ENCODE measurements around the gene IZUMO1.
A peak's percentile ranks its signal among the peaks of the same experiment; 100 is the strongest.

The IZUMO1 gene

DNA sequence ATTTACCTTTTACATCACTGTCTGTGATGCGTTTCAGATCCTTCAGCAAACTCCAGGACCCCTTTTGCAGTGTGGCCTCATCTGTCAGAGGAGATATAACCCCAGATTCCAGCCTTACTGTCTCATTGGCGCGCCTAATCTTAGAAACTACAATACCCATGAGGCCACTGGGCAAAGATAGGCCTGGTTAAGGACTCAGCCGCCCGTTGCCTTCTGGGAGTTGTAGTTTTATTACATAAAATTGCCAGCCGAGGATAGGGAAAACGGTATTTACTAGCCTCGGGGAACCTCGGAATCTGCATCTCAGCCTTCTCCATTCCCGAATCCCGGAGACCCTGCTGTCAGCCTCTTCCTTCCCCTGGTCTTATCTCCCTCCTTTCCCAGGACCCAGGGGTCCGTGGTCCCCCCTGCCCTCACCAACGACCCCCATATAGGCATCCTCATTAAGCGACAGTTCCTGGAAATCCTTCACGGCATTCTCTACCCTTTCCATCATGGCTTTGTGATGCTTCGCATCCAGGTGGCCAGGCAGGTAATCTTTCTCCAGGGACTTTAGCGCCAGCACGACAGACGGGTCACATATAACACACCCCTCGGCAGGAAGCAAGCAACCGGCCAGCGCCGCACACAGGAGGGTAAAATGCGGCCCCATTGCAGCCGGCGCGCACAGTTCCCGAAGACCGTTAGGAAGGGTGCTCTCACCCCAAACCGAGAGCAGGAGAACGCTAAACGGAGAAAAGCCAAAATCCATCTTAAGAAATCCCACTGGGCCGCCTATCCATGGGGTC, 1.3 kb downstream of the IZUMO1 start:
- Histone ChIP-seq H3K4me1 (ENCODE audit: control insufficient read depth, insufficient read depth, low read length) (peaks cover 17% of the 10 kb centered on the region), H3K9ac (ENCODE audit: low read depth, low read length) (no peak overlapping the region), H3K9me3 (ENCODE audit: control insufficient read depth, insufficient read depth, low read length) (no peaks in the 10 kb centered on the region), H3K27ac (ENCODE audit: low read depth, low read length) (no peak overlapping the region), H3K4me3 (ENCODE audit: low read depth, low read length) (no peak overlapping the region), H3K36me3 (ENCODE audit: control insufficient read depth, insufficient read depth, low read length) (peaks cover 20% of the 10 kb centered on the region), H3K27me3 (ENCODE audit: control insufficient read depth, insufficient read depth, low read length) (peaks cover 1% of the 10 kb centered on the region; the same call in 1 of the 2 replicates)

DNA sequence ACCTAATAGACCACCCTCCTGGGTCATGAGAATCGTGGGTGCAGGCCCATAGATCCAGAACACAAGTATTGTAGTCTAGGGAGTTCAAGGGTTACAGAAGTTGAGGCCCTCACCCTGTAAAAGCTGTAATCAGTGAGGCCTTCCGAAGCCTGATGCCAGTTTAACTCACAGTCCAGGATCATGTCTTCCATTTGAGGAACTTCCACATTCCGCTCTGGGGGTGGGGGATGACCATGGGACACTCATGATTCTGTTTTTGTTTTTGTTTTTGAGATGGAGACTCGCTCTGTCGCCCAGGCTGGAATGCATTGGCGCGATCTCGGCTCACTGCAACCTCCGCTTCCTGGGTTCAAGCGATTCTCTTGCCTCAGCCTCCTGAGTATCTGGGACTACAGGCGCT, 4.6 kb downstream of the IZUMO1 start:
- no peak overlapping the region for H3K27ac ChIP-seq (ENCODE audit: low read depth, low read length)
- no peak overlapping the region for H3K9ac ChIP-seq (ENCODE audit: low read depth, low read length)
- no peaks in the 10 kb centered on the region for H3K9me3 ChIP-seq (ENCODE audit: control insufficient read depth, insufficient read depth, low read length)
- no peak overlapping the region for H3K4me3 ChIP-seq (ENCODE audit: low read depth, low read length)
- H3K27me3 ChIP-seq (ENCODE audit: control insufficient read depth, insufficient read depth, low read length), result peaks cover 16% of the 10 kb centered on the region
- H3K36me3 ChIP-seq (ENCODE audit: control insufficient read depth, insufficient read depth, low read length), result no peaks in the 10 kb centered on the region
- peaks cover 26% of the 10 kb centered on the region for H3K4me1 ChIP-seq (ENCODE audit: control insufficient read depth, insufficient read depth, low read length)

DNA sequence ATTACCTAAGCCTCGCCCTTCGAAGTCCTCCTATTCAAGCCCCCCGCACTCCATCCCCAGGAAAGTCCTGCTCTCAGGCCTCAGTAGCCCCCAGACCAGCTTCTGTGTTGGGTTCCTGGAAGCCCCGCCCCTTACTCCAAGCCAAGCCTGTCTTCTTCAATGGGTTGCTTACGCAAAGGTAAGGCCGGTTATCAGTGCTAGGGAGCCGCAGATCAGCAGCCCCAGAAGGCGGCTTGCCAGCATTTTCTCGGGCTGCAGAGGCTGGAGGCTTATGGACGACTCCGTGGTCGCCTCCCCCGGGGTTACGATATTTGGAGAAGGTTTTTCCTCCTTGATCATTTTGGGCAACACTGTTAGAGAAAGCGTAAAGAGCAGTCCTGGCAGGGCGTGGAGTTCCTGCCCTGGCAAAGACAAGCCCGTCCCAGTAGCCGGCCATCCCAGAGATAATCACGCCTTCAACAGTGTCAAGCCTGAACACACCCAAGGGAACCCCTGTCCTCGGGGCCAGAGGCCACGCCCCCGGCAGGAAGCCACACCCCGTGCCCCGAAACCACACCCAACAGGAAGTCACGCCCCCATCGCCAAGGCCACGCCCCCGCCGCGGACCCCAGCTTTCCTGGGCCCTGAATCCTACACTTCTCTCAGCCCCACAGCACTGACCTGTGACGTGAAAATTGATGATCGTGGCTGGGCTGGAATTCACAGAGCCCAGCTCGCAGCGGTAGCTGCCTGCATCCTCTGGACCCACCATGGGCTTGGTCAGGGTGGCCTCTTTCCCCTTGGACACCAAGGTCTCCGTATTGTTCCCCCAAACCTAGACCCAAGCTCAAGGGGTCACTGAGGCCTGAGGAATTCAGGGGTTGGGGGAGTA, 5.3 kb downstream of the IZUMO1 start:
- Histone ChIP-seq H3K27ac (ENCODE audit: low read depth, low read length) (no peak overlapping the region), H3K4me1 (ENCODE audit: control insufficient read depth, insufficient read depth, low read length) (peaks cover 26% of the 10 kb centered on the region), H3K9ac (ENCODE audit: low read depth, low read length) (no peak overlapping the region)

DNA sequence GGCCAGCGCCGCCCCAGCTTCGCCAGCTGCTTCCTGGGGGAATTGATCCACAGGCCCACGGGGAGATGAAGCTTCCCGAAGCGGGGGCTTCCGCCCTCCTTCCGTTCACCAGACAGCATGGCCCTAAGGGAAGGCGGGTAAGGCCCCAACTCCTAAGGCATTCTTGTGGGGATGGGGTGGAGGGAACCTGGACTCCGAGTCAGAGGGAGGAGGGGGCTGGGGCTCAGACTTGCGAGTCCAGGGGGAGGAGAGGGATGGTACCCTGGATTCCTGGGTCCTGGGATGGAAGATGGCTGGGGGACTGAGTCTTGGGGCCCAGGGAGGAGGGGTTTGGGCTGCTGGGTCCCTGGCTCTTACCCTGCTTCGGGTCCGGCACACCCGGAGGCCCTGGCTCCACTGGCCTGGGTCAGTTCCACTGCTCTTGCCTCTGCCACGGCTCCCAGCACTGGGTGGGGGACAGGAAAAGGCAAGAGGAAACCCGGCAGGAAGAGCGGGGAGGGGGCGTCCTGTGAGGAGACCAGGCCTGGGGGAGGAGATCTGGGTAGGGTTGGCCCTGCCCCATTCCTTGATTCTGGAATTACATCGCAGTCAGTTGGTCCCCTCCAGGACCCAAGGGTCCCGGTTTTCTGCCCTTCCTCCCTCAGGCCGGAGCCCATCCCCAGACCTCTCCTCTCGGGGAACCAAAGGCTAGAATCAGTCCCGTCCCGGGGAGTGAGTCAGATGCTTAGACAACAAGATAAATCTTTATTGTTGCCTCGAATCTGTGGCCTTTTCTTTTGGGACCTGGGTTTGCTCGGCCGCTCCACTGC, 6.3 kb downstream of the IZUMO1 start, which contains the start of gene RASIP1:
TSS of gene RASIP1 (minus strand) at position 447 of the 809 bp plus-strand sequence. CDS start at position 119, 328 bp downstream.
- no peak within 1 kb of the TSS for H3K9ac ChIP-seq (ENCODE audit: low read depth, low read length)
- H3K4me1 ChIP-seq (ENCODE audit: control insufficient read depth, insufficient read depth, low read length), result peaks cover 22% of the 10 kb centered on the region; the same call in 1 of the 2 replicates
- H3K9me3 ChIP-seq (ENCODE audit: control insufficient read depth, insufficient read depth, low read length), result no peaks in the 10 kb centered on the region
- no peak within 1 kb of the TSS for H3K27ac ChIP-seq (ENCODE audit: low read depth, low read length)
- peak within 1 kb of the TSS; percentile 71 for H3K4me3 ChIP-seq (ENCODE audit: low read depth, low read length)
- H3K27me3 ChIP-seq (ENCODE audit: control insufficient read depth, insufficient read depth, low read length), result peaks cover 16% of the 10 kb centered on the region
- no peaks in the 10 kb centered on the region for H3K36me3 ChIP-seq (ENCODE audit: control insufficient read depth, insufficient read depth, low read length)

More for the DNA sequence above, 5.3 kb downstream of the IZUMO1 start:
- Histone ChIP-seq H3K4me3 (ENCODE audit: low read depth, low read length) (peak overlapping the region; percentile 26; the same call in 1 of the 2 replicates), H3K36me3 (ENCODE audit: control insufficient read depth, insufficient read depth, low read length) (no peaks in the 10 kb centered on the region), H3K27me3 (ENCODE audit: control insufficient read depth, insufficient read depth, low read length) (peaks cover 16% of the 10 kb centered on the region), H3K9me3 (ENCODE audit: control insufficient read depth, insufficient read depth, low read length) (no peaks in the 10 kb centered on the region)

DNA sequence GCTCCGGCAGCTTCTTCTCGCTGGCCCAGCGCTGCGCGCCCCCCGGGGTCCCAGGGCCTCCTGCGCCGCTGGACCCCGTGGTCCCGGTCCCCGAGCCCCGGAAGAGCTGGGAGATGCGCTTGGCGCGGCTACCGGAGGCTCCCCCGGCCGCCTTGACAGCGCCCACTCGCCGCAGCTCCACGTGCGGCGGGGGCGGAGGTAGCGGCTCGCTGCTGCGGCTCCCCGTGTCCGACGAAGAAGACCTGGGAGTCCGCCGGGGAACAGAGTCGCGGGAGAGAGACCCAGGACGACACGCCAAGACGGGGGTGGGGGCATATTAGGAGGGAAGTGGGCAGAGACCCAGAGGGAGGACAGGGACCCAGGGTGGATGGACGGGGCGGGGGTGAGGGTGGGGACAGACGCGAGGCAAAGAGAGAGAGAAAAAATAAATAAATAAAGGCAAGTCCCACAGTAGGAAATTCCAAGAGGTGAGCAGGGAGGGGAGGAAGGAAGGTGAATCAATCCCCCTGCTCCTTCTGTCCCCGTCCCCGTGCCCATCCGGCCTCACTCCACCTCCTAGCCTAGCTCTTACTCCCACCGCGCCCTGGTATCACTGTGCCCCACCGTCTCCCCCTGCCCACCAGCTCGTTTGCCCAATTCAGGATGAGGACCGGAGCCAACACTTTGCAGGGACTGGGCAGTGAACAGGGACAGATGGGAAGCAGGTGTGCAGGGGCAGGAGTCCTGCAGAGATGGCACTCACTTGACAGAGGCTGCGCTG, 7.1 kb downstream of the IZUMO1 start:
- H3K36me3 ChIP-seq (ENCODE audit: control insufficient read depth, insufficient read depth, low read length), result no peaks in the 10 kb centered on the region
- H3K9ac ChIP-seq (ENCODE audit: low read depth, low read length), result no peak overlapping the region
- H3K27me3 ChIP-seq (ENCODE audit: control insufficient read depth, insufficient read depth, low read length), result peaks cover 16% of the 10 kb centered on the region
- H3K4me1 ChIP-seq (ENCODE audit: control insufficient read depth, insufficient read depth, low read length), result peaks cover 22% of the 10 kb centered on the region; the same call in 1 of the 2 replicates
- no peak overlapping the region for H3K27ac ChIP-seq (ENCODE audit: low read depth, low read length)
- peak overlapping the region; percentile 71 for H3K4me3 ChIP-seq (ENCODE audit: low read depth, low read length)
- no peaks in the 10 kb centered on the region for H3K9me3 ChIP-seq (ENCODE audit: control insufficient read depth, insufficient read depth, low read length)

DNA sequence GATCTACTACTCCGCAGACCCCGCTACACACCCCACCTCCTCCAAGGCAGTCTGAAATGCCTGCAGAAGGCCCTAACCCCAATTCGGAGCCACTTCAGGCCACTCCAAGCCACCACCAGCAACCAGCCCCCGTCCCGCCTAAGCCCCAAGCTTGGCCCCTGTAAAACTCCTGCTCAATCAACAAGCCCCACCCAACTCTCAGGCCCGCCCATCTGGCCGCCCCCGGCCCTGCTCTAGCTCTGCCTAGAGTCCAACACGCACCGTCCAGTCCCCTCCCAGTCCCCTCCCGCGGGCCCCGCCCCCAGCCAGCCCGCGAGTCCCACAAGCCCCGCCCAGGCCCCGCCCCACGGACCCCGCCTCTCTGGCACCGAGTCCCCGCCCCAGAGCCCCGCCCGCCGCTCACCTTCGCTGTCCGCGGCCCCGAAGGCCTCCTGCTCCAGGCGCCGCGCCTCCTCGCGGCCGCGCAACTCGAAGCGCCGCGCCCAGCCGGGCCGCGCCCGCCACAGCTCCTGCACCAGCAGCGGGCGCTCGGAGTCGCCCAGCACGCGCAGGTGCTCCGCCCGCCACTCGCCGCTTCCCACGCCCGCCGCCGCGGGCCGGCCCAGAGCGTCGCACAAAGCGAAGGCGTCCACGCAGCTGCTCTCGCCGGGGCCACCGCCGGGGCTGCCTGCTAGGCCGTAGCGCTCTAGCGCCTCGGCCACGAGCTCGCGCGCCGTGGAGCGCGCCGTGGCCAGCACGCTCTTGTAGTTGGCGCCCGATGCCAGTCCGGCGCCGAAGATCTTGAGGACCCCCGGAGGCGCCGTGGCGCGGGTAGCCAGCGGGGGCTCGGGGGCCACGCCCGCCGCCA, 7.9 kb downstream of the IZUMO1 start:
- Histone ChIP-seq H3K27me3 (ENCODE audit: control insufficient read depth, insufficient read depth, low read length) (peaks cover 16% of the 10 kb centered on the region), H3K9me3 (ENCODE audit: control insufficient read depth, insufficient read depth, low read length) (no peaks in the 10 kb centered on the region), H3K9ac (ENCODE audit: low read depth, low read length) (no peak overlapping the region), H3K4me3 (ENCODE audit: low read depth, low read length) (peak overlapping the region; percentile 71), H3K36me3 (ENCODE audit: control insufficient read depth, insufficient read depth, low read length) (no peaks in the 10 kb centered on the region), H3K27ac (ENCODE audit: low read depth, low read length) (peak overlapping the region; percentile 66), H3K4me1 (ENCODE audit: control insufficient read depth, insufficient read depth, low read length) (peaks cover 22% of the 10 kb centered on the region; the same call in 1 of the 2 replicates)

DNA sequence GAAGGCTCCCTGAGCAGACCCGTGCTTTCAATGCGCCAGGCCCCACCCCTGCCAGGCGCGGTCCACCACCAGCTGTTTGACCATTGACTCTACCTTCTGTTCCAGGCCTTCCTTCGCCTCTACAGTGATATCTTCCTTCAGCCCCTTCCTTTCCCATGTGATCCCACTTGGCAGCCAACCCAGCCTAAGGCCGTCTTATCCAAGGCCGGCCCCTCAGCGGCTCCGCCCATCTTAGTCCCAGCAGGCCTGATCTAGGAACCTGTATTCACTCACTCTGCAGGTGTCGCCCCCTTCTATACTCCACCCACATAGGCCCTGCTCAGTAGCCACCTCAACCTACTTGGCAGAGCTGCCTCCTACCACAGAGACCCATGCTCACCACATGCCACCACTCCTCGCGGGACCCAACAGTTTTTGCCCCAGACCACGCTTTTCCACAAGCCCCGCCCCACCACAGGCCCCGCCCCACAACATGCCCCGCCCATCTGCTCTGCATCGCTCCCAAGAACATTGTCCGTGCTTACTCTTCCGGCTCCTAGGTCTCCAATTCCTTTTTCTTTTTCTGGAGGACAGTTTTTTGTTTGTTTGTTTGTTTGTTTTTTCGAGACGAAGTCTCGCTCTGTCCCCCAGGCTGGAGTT, 9.2 kb downstream of the IZUMO1 start:
- H3K27me3 ChIP-seq (ENCODE audit: control insufficient read depth, insufficient read depth, low read length), result peaks cover 16% of the 10 kb centered on the region
- H3K4me1 ChIP-seq (ENCODE audit: control insufficient read depth, insufficient read depth, low read length), result peaks cover 22% of the 10 kb centered on the region; the same call in 1 of the 2 replicates
- H3K36me3 ChIP-seq (ENCODE audit: control insufficient read depth, insufficient read depth, low read length), result no peaks in the 10 kb centered on the region
- no peak overlapping the region for H3K9ac ChIP-seq (ENCODE audit: low read depth, low read length)
- no peaks in the 10 kb centered on the region for H3K9me3 ChIP-seq (ENCODE audit: control insufficient read depth, insufficient read depth, low read length)
- H3K27ac ChIP-seq (ENCODE audit: low read depth, low read length), result no peak overlapping the region
- H3K4me3 ChIP-seq (ENCODE audit: low read depth, low read length), result no peak overlapping the region; the same call in 1 of the 2 replicates

DNA sequence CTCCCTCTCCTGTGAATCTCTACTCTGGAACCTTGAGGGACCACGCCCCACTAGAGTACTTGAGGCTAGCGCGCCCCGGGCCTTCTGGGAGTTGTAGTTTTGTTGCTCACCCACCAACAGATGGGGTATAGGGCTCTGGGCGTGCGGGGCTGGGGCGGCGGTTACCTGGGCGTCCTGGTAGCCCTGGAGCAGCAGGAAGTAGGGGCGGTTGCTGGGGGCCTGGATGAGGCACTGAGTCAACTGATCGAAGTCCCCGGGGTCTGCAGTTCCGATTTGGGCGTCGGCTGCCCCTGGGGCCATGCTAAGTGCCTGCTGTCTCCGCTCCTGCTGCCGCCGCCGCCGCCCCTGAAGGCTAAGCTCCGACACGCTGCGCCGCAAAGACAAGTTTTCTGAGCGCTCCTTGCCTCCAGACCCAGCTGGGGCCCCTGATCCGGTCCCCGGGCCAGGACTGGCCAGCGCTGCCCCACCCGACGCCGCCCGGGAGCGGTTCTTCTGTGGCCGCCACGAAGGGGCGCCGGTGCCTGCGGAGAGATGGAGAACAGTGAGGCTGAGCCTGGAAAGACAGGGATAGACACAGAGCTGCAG, 11.6 kb downstream of the IZUMO1 start:
- peak overlapping the region; percentile 26; the same call in 1 of the 2 replicates for H3K9ac ChIP-seq (ENCODE audit: low read depth, low read length)
- H3K9me3 ChIP-seq (ENCODE audit: control insufficient read depth, insufficient read depth, low read length), result no peaks in the 10 kb centered on the region
- H3K27me3 ChIP-seq (ENCODE audit: control insufficient read depth, insufficient read depth, low read length), result peaks cover 12% of the 10 kb centered on the region
- peak overlapping the region; percentile 38 for H3K27ac ChIP-seq (ENCODE audit: low read depth, low read length)
- H3K4me3 ChIP-seq (ENCODE audit: low read depth, low read length), result peak overlapping the region; percentile 73
- no peaks in the 10 kb centered on the region for H3K36me3 ChIP-seq (ENCODE audit: control insufficient read depth, insufficient read depth, low read length)
- peaks cover 11% of the 10 kb centered on the region; the same call in 1 of the 2 replicates for H3K4me1 ChIP-seq (ENCODE audit: control insufficient read depth, insufficient read depth, low read length)

DNA sequence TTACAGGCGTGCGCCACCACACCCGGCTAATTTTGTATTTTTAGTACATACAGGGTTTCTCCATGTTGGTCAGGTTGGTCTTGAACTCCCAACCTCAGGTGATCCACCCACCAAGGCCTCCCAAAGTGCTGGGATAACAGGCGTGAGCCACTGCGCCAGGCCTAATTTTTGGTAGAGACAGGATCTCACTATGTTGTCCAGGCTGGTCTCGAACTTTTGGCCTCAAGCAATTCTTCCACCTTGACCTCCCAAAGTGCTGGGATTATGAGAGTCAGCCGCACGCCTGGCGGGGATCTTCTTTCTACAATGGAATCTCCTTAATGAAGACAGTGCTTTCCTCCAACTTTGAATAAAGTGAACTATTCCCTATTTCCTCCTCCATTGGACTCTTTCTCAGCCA, 12.1 kb downstream of the IZUMO1 start:
- Histone ChIP-seq H3K9ac (ENCODE audit: low read depth, low read length) (no peak overlapping the region), H3K36me3 (ENCODE audit: control insufficient read depth, insufficient read depth, low read length) (no peaks in the 10 kb centered on the region), H3K27me3 (ENCODE audit: control insufficient read depth, insufficient read depth, low read length) (peaks cover 7% of the 10 kb centered on the region), H3K27ac (ENCODE audit: low read depth, low read length) (no peak overlapping the region), H3K4me3 (ENCODE audit: low read depth, low read length) (peak overlapping the region; percentile 73; the same call in 1 of the 2 replicates), H3K4me1 (ENCODE audit: control insufficient read depth, insufficient read depth, low read length) (peaks cover 7% of the 10 kb centered on the region; the same call in 1 of the 2 replicates), H3K9me3 (ENCODE audit: control insufficient read depth, insufficient read depth, low read length) (no peaks in the 10 kb centered on the region)

Measured in HUES48 (cell line).